A549 (cell line): Measurements from ENCODE around the gene RNF13. TPM values are rescaled to one million over a fixed set of nuclear protein-coding genes. Genes with fewer than 3 reads are reported as not detected.
A peak's percentile ranks its signal among the peaks of the same experiment; 100 is the strongest.

Experiments
- ATAC-seq, 2 experiments: fragments of 200-7000 bp in 1 of 2; fragments of >200 bp in 1 of 2; cut with Nextera tagmentation in 1 of 2; cut with Tn5 transposase in 1 of 2; 3 replicates each; pipeline versions ENCODE4 v1.8.0 to v1.9.1; 2018 to 2020; ENCODE audit warnings: mild to moderate bottlenecking in 1 of 2, moderate library complexity in 1 of 2
- CTCF ChIA-PET: fragments of 300-600 bp; sonication (Branson Sonifier 250); formaldehyde crosslinking; extraction: SDS; loops from one replicate; lab custom pipeline; 2021; ENCODE audit warnings: antibody characterized with exemption, inconsistent platforms; lab: Yijun Ruan, JAX
- POLR2A ChIA-PET: fragments of 350-600 bp; formaldehyde crosslinking; extraction: SDS; loops from one replicate; lab custom pipeline; 2021; ENCODE audit warnings: antibody characterized with exemption, inconsistent platforms; lab: Yijun Ruan, JAX
- DNase-seq, 2 experiments: peaks; one replicate each; pipeline versions ENCODE4 v3.0.0 to v3.0.0-alpha.2; 2011 to 2016; ENCODE audit warnings: low read depth in 1 of 2, low spot score in 1 of 2
- FAIRE-seq: peaks from 2 replicates; lab custom pipeline; 2011; peaks lifted over from hg19 to GRCh38; lab: Jason Lieb, UNC
- H3K27ac ChIP-seq, 2 experiments: fragments of >200 bp; sonication (Bioruptor Twin); formaldehyde crosslinking; 3 replicates each; pipeline ENCODE4 v1.5.1; 2016 to 2017
- H3K4me1 ChIP-seq: fragments of >200 bp; sonication (Bioruptor Twin); formaldehyde crosslinking; 3 replicates; pipeline ENCODE4 v1.6.1; 2016
- H3K4me2 ChIP-seq: fragments of >200 bp; sonication (Bioruptor Twin); formaldehyde crosslinking; 3 replicates; pipeline ENCODE4 v1.6.1; 2016
- H3K4me3 ChIP-seq: fragments of >200 bp; sonication (Bioruptor Twin); formaldehyde crosslinking; 3 replicates; pipeline ENCODE4 v1.5.1; 2016
- H3K9me3 ChIP-seq: fragments of >200 bp; sonication (Bioruptor Twin); formaldehyde crosslinking; 3 replicates; pipeline ENCODE4 v1.6.1; 2016
- ATOH8 ChIP-seq: fragments of 250-450 bp; sonication (Bioruptor Pico); IDR thresholded peaks from 2 replicates; pipeline ENCODE4 v1.5.0; 2020; ENCODE audit warnings: low read depth, mild to moderate bottlenecking, moderate library complexity
- CBX2 ChIP-seq: fragments of 200-600 bp; sonication (generic); IDR thresholded peaks from 2 replicates; pipeline ENCODE4 v1.6.1; 2016; ENCODE audit warnings: low read depth, mild to moderate bottlenecking, borderline replicate concordance
- CEBPB ChIP-seq, 2 experiments: fragments of >200 bp in 1 of 2; sonication (Bioruptor Twin) in 1 of 2; formaldehyde crosslinking in 1 of 2; IDR thresholded peaks; 2 replicates each; pipeline ENCODE4 v1.6.1; 2012 to 2016
- E2F6 ChIP-seq: IDR thresholded peaks from 2 replicates; pipeline ENCODE4 v1.6.1; 2012; ENCODE audit warnings: low read depth, borderline replicate concordance
- EHF ChIP-seq: fragments of 250-450 bp; sonication (Bioruptor Pico); IDR thresholded peaks from 2 replicates; pipeline ENCODE4 v1.5.0; 2020; ENCODE audit warnings: mild to moderate bottlenecking
- EHMT2 ChIP-seq: fragments of 200-600 bp; sonication (generic); IDR thresholded peaks from 2 replicates; pipeline ENCODE4 v1.6.1; 2016; ENCODE audit warnings: antibody characterized with exemption, low read depth, mild to moderate bottlenecking, moderate library complexity
- FOXS1 ChIP-seq: fragments of 250-450 bp; sonication (Bioruptor Pico); IDR thresholded peaks from 2 replicates; pipeline ENCODE4 v1.5.0; 2020; ENCODE audit warnings: mild to moderate bottlenecking, moderate library complexity
- KDM1A ChIP-seq: fragments of 200-600 bp; sonication (generic); IDR thresholded peaks from 2 replicates; pipeline ENCODE4 v1.6.1; 2016; ENCODE audit warnings: low read depth, mild to moderate bottlenecking
- KDM5A ChIP-seq: fragments of 200-600 bp; sonication (generic); IDR thresholded peaks from 2 replicates; pipeline ENCODE4 v1.6.1; 2016; ENCODE audit warnings: antibody characterized with exemption, mild to moderate bottlenecking
- MAFK ChIP-seq: fragments of 450-650 bp; IDR thresholded peaks from 2 replicates; pipeline ENCODE4 v1.6.1; 2014; ENCODE audit not compliant: partially characterized antibody
- POLR2A ChIP-seq: IDR thresholded peaks from 2 replicates; pipeline ENCODE4 v1.6.1; 2012; ENCODE audit warnings: mild to moderate bottlenecking, low read length
- RARB ChIP-seq: fragments of 250-450 bp; sonication (Bioruptor Pico); IDR thresholded peaks from 2 replicates; pipeline ENCODE4 v1.8.0; 2021; ENCODE audit warnings: mild to moderate bottlenecking, moderate library complexity
- SMC3 ChIP-seq: fragments of >200 bp; sonication (Bioruptor Twin); formaldehyde crosslinking; IDR thresholded peaks from 3 replicates; pipeline ENCODE4 v1.6.1; 2018; ENCODE audit warnings: inconsistent platforms
- SREBF2 ChIP-seq: fragments of 450-650 bp; IDR thresholded peaks from 2 replicates; pipeline ENCODE4 v1.6.1; 2014; ENCODE audit warnings: mild to moderate bottlenecking, moderate library complexity
- TP53 ChIP-seq: fragments of 250-450 bp; sonication (Bioruptor Pico); IDR thresholded peaks from 2 replicates; pipeline ENCODE4 v1.5.0; 2021; ENCODE audit warnings: mild to moderate bottlenecking, moderate library complexity
- ZFP36 ChIP-seq: fragments of 450-650 bp; IDR thresholded peaks from 2 replicates; pipeline ENCODE4 v1.6.1; 2014; ENCODE audit warnings: borderline replicate concordance; ENCODE audit not compliant: partially characterized antibody
- WGBS: methylation state at CpG from one replicate; pipeline ENCODE4 v1.1.6; 2017; ENCODE audit errors: missing lambda C conversion rate; 5-methylcytosine and 5-hydroxymethylcytosine counted together
- polyA plus RNA-seq, 4 experiments: library from polyadenylated mRNA; depleted of rRNA in 3 of 4; stranded (reverse); fragments of >200 nt; fragmentation: RNase III in 1 of 4; extraction: RNeasy Plus Mini Kit Qiagen cat#74134 plus additional on column Dnase treatment in 1 of 4; gene quantifications; 2 replicates in 3 of 4; 3 replicates in 1 of 4; pipeline ENCODE4 v1.2.3, GENCODE V29; 2011 to 2017
- TF ChIP-seq, protein P1 (sequence below): IDR thresholded peaks from 2 replicates; pipeline ENCODE4 v1.6.1; 2012

The RNF13 gene
- polyA plus RNA-seq, 2 of the 4 experiments (the other 2 are of a cell fraction) = 46.2 to 100 TPM

DNA sequence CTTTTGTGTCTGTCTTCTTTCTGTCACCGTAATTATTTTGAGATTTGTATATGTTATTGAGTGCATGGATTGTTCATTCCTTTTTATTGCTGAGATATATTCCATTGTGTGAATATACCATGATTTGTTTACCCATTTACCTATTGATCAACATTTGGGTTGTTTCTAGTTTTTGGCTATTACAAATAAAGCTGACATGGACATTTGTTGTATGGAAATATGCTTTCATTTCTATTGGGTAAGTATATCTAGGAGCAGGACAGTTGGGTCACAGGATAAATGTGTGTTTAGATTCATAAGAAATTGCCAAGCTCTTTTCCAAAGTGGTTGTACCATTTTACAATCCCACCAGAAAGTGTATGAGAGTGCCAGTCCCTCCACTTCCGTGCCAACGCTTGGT, 106.5 kb downstream of the RNF13 start:
- DNase-seq (no peak), FAIRE-seq (peak; percentile 59), ATAC-seq (no peak)
- TF ChIP-seq POLR2A = no peak
- peak; percentile 65 for TF ChIP-seq MAFK
- WGBS = 97% methylated on average over 3 of the region's 3 CpGs
- ChIA-PET CTCF (no interaction called here), POLR2A (no interaction called here)
- no peak overlapping the region for H3K4me2 ChIP-seq
- H3K9me3 ChIP-seq = no peaks in the 10 kb centered on the region
- H3K4me1 ChIP-seq = no peaks in the 10 kb centered on the region
- no peak overlapping the region for H3K27ac ChIP-seq
- H3K4me3 ChIP-seq = no peak overlapping the region

GRCh38 chr3:149920119-149920518, 107.1 kb downstream of the RNF13 start:
- H3K4me2 ChIP-seq = no peak overlapping the region
- no peaks in the 10 kb centered on the region for H3K9me3 ChIP-seq
- FAIRE-seq = no peak
- TF ChIP-seq FOXS1 (CRISPR knock-in tag) = no peak
- TF ChIP-seq E2F6 = no peak
- no peak for TF ChIP-seq EHMT2
- TF ChIP-seq EHF = no peak
- TF ChIP-seq, protein P1, sequence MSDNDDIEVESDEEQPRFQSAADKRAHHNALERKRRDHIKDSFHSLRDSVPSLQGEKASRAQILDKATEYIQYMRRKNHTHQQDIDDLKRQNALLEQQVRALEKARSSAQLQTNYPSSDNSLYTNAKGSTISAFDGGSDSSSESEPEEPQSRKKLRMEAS = no peak
- no peak for TF ChIP-seq KDM5A
- no peak for TF ChIP-seq RARB (CRISPR knock-in tag)
- no peak for TF ChIP-seq SREBF2
- no peak for TF ChIP-seq ATOH8 (CRISPR knock-in tag)
- TF ChIP-seq SMC3 = no peak
- TF ChIP-seq, all 56 proteins: peak for 0
- CTCF ChIA-PET = no interaction called here
- Histone ChIP-seq H3K4me1 (no peaks in the 10 kb centered on the region), H3K27ac (no peak overlapping the region), H3K4me3 (no peak overlapping the region)
- POLR2A ChIA-PET = no interaction called here
- ATAC-seq (no peak), DNase-seq (no peak)
- WGBS = 91% methylated on average over 3 of the region's 3 CpGs

DNA sequence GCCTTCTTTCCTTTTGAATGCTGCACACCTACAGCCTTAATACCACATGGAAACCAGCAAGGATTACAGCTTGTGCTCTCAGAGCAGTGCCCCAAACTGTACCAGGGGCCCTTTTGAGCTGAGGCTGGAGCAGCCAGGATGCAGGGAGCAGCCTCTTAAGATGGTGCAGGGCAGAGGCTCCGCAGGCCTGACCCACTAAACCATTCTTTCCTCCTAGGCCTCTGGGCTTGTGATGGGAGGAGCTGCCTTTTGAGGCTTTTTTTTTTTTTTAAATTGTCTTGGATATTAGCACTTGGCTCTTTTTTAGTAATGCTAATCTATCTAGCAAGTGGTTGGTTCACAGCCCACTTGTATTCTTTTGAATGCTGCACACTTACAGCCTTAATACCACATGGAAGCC, 120.0 kb downstream of the RNF13 start:
- ATAC-seq = no peak
- POLR2A ChIA-PET = no interaction called here
- FAIRE-seq = no peak

DNA sequence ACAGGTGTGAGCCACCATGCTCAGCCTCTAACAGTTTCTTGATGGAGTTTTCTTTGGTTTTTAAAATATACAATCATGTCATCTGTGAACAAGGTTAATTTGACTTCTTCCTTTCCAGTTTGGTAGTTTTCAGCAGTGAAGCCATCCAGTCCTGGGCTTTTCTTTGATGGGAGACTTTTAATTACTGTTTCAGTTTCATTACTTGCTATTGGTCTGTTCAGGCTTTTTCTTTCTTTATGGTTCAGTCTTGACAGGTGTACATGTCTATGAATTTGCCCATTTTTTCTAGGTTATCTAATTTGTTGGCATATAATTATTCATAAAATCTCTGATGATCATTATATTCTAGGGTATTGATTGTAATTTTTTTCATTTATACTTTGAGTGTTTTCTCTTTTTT, 120.8 kb downstream of the RNF13 start:
- Histone ChIP-seq H3K4me3 (no peak overlapping the region), H3K9me3 (0 out of 3 replicates have a peak, but pooled peaks cover 5% of the 10 kb centered on the region), H3K27ac (no peak overlapping the region), H3K4me2 (no peak overlapping the region), H3K4me1 (no peaks in the 10 kb centered on the region)
- DNase-seq (no peak), ATAC-seq (no peak), FAIRE-seq (no peak)
- TF ChIP-seq CBX2 (no peak), TP53 (CRISPR knock-in tag) (no peak)
- ChIA-PET POLR2A (no interaction called here), CTCF (interaction anchor here (1.3 to 1.8 kb wide), 2 partner anchors 250 to 293 kb away, joined by 4 to 5 read pairs; no protein-coding TSS in a partner anchor)

More for the DNA sequence above, 120.0 kb downstream of the RNF13 start:
- H3K4me3 ChIP-seq = no peak overlapping the region
- H3K27ac ChIP-seq = no peak overlapping the region
- WGBS = 100% methylated on average over 1 of the region's 1 CpG
- H3K4me1 ChIP-seq = no peaks in the 10 kb centered on the region
- no peak for DNase-seq
- H3K4me2 ChIP-seq = no peak overlapping the region
- no peak for TF ChIP-seq KDM1A
- peak; percentile 68 for TF ChIP-seq ZFP36
- CTCF ChIA-PET = interaction anchor here (0.7 to 1.8 kb wide), 6 partner anchors 8 to 1209 kb away, joined by 3 to 6 read pairs (median 4); no protein-coding TSS in a partner anchor
- H3K9me3 ChIP-seq = 0 out of 3 replicates have a peak, but pooled peaks cover 5% of the 10 kb centered on the region

DNA sequence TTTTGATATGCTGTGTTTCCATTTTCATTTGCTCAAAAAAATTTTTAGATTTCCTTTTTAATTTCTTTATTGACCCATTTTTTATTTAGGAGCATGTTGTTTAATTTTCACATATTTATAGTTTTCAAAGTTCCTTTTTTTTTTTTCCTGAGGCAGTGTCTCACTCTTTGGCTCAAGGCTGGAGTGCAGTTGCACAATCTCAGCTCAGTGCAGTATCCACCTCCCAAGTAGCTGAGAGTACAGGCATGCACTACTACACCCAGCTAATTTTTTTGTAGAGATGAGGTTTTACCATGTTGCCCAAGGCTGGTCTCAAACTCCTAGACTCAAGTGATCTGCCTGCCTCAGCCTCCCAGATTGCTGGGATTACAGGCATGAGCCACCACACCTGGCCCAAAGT, 121.5 kb downstream of the RNF13 start:
- POLR2A ChIA-PET = no interaction called here
- Histone ChIP-seq H3K4me1 (no peaks in the 10 kb centered on the region), H3K9me3 (0 out of 3 replicates have a peak, but pooled peaks cover 5% of the 10 kb centered on the region), H3K4me2 (no peak overlapping the region), H3K27ac (no peak overlapping the region), H3K4me3 (no peak overlapping the region)
- no peak for TF ChIP-seq RARB (CRISPR knock-in tag)
- TF ChIP-seq CEBPB (IDR thresholded peaks at IDR 0.05) = 0 out of 4 replicates have a peak, but pooled peaks of 1 of the 2 experiments have one; percentile 29
- FAIRE-seq (no peak), DNase-seq (no peak), ATAC-seq (no peak)
- CTCF ChIA-PET = no interaction called here
